ENCODE results near the gene NLRC3.

The NLRC3 gene

GRCh38 chr16:3606441-3606840, 29.2 kb upstream of the NLRC3 start:
- TF ChIP-seq POLR2A (IDR thresholded peaks at IDR 0.05; ENCODE audit: low read length) (no peak), GATA1 (IDR thresholded peaks at IDR 0.05; ENCODE audit: low read depth, low read length) (no peak)
- no peak for DNase-seq

GRCh38 chr16:3602320-3602653, 25.1 kb upstream of the NLRC3 start:
- TF ChIP-seq POLR2A (IDR thresholded peaks at IDR 0.05; ENCODE audit: low read length) (no peak), GATA1 (IDR thresholded peaks at IDR 0.05; ENCODE audit: low read depth, low read length) (no peak)

GRCh38 chr16:3601614-3602319, 24.6 kb upstream of the NLRC3 start:
- DNase-seq = no peak
- TF ChIP-seq POLR2A (IDR thresholded peaks at IDR 0.05; ENCODE audit: low read length) = no peak
- TF ChIP-seq GATA1 (IDR thresholded peaks at IDR 0.05; ENCODE audit: low read depth, low read length) = no peak

More at GRCh38 chr16:3602320-3602653, 25.1 kb upstream of the NLRC3 start:
- DNase-seq = no peak

GRCh38 chr16:3599922-3600321, 22.7 kb upstream of the NLRC3 start:
- TF ChIP-seq POLR2A (IDR thresholded peaks at IDR 0.05; ENCODE audit: low read length) = no peak
- TF ChIP-seq GATA1 (IDR thresholded peaks at IDR 0.05; ENCODE audit: low read depth, low read length) = no peak
- DNase-seq = no peak

- no peak for TF ChIP-seq POLR2A (IDR thresholded peaks at IDR 0.05; ENCODE audit: low read length)
- DNase-seq = no peak
Measured at GRCh38 chr16:3599121-3599520, 21.9 kb upstream of the NLRC3 start.

GRCh38 chr16:3598236-3598635, 21.0 kb upstream of the NLRC3 start:
- no peak for DNase-seq
- TF ChIP-seq GATA1 (IDR thresholded peaks at IDR 0.05; ENCODE audit: low read depth, low read length) = no peak
- no peak for TF ChIP-seq POLR2A (IDR thresholded peaks at IDR 0.05; ENCODE audit: low read length)

- TF ChIP-seq GATA1 (IDR thresholded peaks at IDR 0.05; ENCODE audit: low read depth, low read length) (no peak), POLR2A (IDR thresholded peaks at IDR 0.05; ENCODE audit: low read length) (no peak)
- DNase-seq = no peak
Measured at GRCh38 chr16:3597676-3598075, 20.5 kb upstream of the NLRC3 start.

- no peak for DNase-seq
- TF ChIP-seq GATA1 (IDR thresholded peaks at IDR 0.05; ENCODE audit: low read depth, low read length) (no peak), POLR2A (IDR thresholded peaks at IDR 0.05; ENCODE audit: low read length) (no peak)
Measured at GRCh38 chr16:3597226-3597625, 20.0 kb upstream of the NLRC3 start.

- no peak for TF ChIP-seq GATA1 (IDR thresholded peaks at IDR 0.05; ENCODE audit: low read depth, low read length)
- TF ChIP-seq POLR2A (IDR thresholded peaks at IDR 0.05; ENCODE audit: low read length) = no peak
- no peak for DNase-seq
Measured at GRCh38 chr16:3596101-3596861, 19.1 kb upstream of the NLRC3 start.

- DNase-seq = no peak
- TF ChIP-seq POLR2A (IDR thresholded peaks at IDR 0.05; ENCODE audit: low read length) = no peak
- TF ChIP-seq GATA1 (IDR thresholded peaks at IDR 0.05; ENCODE audit: low read depth, low read length) = no peak
Measured at GRCh38 chr16:3595521-3596021, 18.4 kb upstream of the NLRC3 start.

GRCh38 chr16:3595110-3595486, 17.9 kb upstream of the NLRC3 start:
- DNase-seq = no peak
- TF ChIP-seq GATA1 (IDR thresholded peaks at IDR 0.05; ENCODE audit: low read depth, low read length) = no peak
- no peak for TF ChIP-seq POLR2A (IDR thresholded peaks at IDR 0.05; ENCODE audit: low read length)

- TF ChIP-seq POLR2A (IDR thresholded peaks at IDR 0.05; ENCODE audit: low read length) (no peak), GATA1 (IDR thresholded peaks at IDR 0.05; ENCODE audit: low read depth, low read length) (no peak)
- no peak for DNase-seq
Measured at GRCh38 chr16:3594316-3595109, 17.3 kb upstream of the NLRC3 start.

GRCh38 chr16:3592559-3592958, 15.4 kb upstream of the NLRC3 start:
- TF ChIP-seq POLR2A (IDR thresholded peaks at IDR 0.05; ENCODE audit: low read length) = no peak
- no peak for TF ChIP-seq GATA1 (IDR thresholded peaks at IDR 0.05; ENCODE audit: low read depth, low read length)
- DNase-seq = no peak

- DNase-seq = no peak
- no peak for TF ChIP-seq GATA1 (IDR thresholded peaks at IDR 0.05; ENCODE audit: low read depth, low read length)
- no peak for TF ChIP-seq POLR2A (IDR thresholded peaks at IDR 0.05; ENCODE audit: low read length)
Measured at GRCh38 chr16:3591991-3592390, 14.8 kb upstream of the NLRC3 start.

Measured in erythroblast (primary cell).